ENCODE data around the gene PPM1H.

PPM1H gene

DNA sequence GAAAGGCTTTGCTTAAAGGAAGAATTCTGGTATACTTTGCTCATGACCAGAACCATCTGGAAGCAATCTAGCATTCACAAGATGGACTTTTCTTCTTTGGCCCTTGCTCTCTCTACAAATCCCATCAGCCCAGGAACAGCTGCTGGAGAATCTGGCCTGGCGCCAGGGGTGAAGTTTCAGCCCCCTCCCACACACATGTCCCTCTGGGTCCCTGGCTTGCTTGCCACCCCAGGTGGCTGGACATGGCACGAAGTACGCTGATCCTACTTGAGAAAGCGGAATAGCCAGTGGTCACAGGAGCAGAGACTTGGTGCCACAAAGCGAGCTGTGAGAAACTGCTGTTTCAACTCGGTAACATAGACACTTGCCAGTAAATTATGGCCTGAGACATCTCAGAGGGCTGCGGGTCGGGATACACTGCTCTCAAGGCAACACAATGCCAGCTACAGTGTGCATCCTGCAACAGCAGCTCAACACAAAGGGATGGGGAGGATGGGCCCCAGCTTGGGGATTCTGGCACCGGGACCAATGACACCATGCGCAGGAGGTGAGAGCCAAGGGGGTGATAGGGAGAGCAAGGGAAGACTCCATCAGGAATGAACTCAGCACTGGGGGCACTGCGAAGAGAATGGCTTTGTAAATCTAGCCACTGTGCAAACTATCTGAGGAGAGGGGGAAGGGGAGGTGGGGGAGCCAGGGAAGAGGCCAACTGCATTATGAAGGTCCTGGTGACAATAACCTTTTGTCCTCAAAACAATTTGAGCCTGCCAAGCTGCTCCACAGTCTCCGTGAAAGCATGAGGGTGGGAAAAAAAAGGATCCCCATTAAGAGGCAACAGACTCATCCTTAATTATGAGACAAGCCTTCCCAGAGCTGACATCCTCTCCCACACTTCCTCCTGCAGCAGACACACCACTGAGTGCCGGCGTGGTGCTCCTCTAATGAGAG lies 219.9 kb downstream of the PPM1H start:
- H4K20me1 ChIP-seq: no peaks in the 10 kb centered on the region
- no peaks in the 10 kb centered on the region for H3K9me3 ChIP-seq (replicated peaks in 1 of 11)
- TF ChIP-seq Cebpa-rat (IDR thresholded peaks at IDR 0.05): no peak
- no peak overlapping the region for H3K9ac ChIP-seq
- no peak overlapping the region for H3K4me2 ChIP-seq
- H3K4me1 ChIP-seq: peaks cover 0 to 15% (median 9%) of the 10 kb centered on the region in 10 experiments; a peak in 11 of 20 replicates
- no peak overlapping the region for H3K27ac ChIP-seq
- no peak overlapping the region for H3K4me3 ChIP-seq
- H3K27me3 ChIP-seq: no peaks in the 10 kb centered on the region
- 0 out of 22 replicates have a peak, but pooled peaks cover 0 to 4% (median 0%) of the 10 kb centered on the region in 11 experiments for H3K36me3 ChIP-seq

DNA sequence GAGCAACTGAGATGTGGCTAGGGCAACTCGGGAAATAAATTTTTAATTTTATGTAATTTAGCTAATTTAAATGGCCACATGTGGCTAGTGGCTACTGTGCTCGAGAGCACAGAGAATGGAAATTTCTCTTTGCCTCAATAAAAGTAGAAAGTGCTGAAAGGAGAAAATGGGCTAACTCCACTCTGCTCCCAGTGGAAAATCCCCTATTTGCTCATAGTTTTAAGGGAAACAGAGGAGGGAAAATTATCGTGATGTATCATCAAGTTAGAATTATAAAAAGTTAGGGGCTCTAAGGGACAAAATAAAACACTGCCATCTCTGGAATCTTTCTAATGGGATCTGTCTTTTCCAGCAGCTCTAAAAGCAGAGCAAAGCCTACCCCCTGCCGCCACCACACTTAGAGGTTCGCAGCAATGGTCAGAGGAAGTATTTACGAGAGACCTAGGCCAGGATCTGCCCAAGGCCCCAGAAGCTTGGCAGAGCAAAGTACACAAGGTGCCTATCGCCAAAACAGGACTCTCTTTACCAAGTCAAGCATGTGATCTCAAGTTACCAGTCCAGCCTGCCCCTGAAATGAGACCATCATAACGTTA lies 220.7 kb downstream of the PPM1H start:
- no peak overlapping the region for H3K27ac ChIP-seq
- no peaks in the 10 kb centered on the region for H4K20me1 ChIP-seq
- H3K4me2 ChIP-seq: no peak overlapping the region
- peaks cover 0 to 15% (median 9%) of the 10 kb centered on the region in 10 experiments; a peak in 11 of 20 replicates for H3K4me1 ChIP-seq
- no peaks in the 10 kb centered on the region for H3K9me3 ChIP-seq (replicated peaks in 1 of 11)
- no peaks in the 10 kb centered on the region for H3K27me3 ChIP-seq
- no peak for TF ChIP-seq Cebpa-rat (IDR thresholded peaks at IDR 0.05)
- H3K4me3 ChIP-seq: no peak overlapping the region
- H3K36me3 ChIP-seq: no peaks in the 10 kb centered on the region
- H3K9ac ChIP-seq: no peak overlapping the region

DNA sequence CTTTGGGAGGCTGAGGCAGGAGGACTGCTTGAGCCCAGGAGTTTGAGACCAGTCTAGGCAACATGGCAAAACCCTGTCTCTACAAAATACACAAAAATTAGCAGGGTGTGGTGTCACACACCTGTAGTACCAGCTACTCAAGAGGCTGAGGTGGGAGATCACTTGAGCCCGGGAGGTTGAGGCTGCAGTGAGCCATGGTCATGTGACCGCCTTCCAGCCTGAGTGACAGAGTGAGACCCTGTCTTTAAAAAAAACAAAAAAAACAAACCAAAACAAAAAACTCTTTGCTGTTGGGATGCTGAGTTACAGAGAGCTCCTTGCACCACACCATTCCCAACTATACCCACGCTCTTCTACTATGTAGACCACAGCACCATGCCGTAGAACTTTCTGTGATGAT lies 221.2 kb downstream of the PPM1H start:
- no peak for TF ChIP-seq Cebpa-rat (IDR thresholded peaks at IDR 0.05)
- no peak overlapping the region for H3K27ac ChIP-seq

DNA sequence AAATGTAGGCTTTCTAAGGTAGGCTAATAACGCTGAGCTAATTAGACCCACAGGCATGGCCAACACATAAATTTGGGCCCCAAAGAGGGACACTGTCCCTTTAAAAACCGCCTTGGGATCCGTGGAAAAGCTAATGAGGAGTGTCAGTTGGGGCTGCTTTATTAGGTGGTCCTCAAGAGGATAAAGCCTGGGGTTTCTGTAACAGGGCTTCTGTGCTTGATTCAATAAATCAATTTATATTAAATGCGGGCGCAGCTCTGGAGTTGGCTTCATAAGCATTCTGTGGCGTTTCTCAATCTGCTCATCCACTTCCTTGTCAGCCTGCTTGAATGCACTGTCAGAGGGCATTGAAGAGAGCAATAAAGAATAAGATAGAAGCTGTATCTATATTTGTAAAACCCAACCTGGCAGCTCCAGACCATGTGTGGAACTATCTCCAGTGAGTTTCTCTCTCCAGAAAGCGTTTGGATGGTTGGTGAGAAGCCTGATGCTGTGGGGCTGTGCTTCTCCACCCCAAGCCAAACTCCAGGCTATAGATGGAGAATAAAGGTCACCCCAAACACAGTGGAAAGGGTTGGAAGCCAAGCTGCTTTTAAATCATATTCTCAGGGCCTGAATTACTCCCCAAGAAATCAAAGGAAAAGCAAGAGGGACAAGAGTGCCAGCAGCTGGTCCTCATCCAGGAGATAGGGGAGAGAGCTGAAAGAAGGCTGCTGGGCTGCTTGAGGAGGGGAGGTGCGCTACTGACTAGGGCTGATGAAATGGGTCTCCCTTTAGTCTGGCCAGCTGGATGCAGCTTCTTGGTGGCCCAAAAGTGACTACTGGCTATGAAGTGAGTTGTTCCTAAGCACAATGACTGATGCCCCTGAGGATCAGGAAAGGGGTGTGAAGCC lies 222.0 kb downstream of the PPM1H start:
- no peak for TF ChIP-seq Cebpa-rat (IDR thresholded peaks at IDR 0.05)
- Histone ChIP-seq H4K20me1 (no peaks in the 10 kb centered on the region), H3K27ac (no peak overlapping the region), H3K4me2 (no peak overlapping the region), H3K9ac (no peak overlapping the region), H3K4me1 (peaks cover 0 to 12% (median 9%) of the 10 kb centered on the region in 10 experiments; a peak in 11 of 20 replicates), H3K27me3 (no peaks in the 10 kb centered on the region), H3K9me3 (replicated peaks in 1 of 11) (no peaks in the 10 kb centered on the region), H3K4me3 (no peak overlapping the region), H3K36me3 (no peaks in the 10 kb centered on the region)

More for the DNA sequence above, 221.2 kb downstream of the PPM1H start:
- Histone ChIP-seq H3K4me1 (peaks cover 0 to 12% (median 9%) of the 10 kb centered on the region in 10 experiments; a peak in 11 of 20 replicates), H3K9me3 (replicated peaks in 1 of 11) (no peaks in the 10 kb centered on the region), H3K4me2 (no peak overlapping the region), H3K9ac (no peak overlapping the region), H4K20me1 (no peaks in the 10 kb centered on the region), H3K4me3 (no peak overlapping the region), H3K27me3 (no peaks in the 10 kb centered on the region), H3K36me3 (no peaks in the 10 kb centered on the region)

DNA sequence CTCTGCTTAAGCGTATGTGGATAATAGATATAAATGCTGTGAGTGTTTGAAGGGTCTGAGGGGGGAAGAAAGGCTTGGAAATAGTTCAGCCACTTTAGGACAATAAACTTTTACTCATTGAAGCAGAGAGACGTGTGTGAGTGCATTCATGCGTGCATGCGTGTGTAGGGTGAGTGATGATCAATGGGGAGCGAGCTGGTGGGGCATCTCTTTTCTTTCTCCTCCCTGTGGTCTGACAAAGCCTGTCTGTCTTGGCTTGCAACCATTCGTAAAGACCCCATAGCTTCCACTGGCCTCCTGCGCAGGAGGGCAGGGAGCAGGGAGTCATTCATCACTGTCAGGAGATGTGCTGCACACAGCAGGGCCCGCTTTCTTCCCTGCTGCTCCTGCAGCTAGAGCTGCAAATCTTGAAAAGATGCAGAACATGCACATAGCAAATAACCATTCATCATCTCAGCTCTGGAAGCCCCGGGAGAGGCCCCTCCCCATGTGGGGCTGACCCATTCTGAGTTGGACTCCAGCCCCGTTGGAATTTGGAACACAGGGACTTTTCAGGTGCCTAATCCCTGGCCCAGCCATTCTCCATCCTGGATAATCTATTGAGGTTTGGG lies 223.2 kb downstream of the PPM1H start:
- Histone ChIP-seq H3K9ac (no peak overlapping the region), H3K4me2 (peak overlapping the region in 8 of 11 experiments; percentile 8 to 55 (median 35); a peak in 13 of 22 replicates), H3K27ac (no peak overlapping the region), H3K4me3 (no peak overlapping the region), H3K4me1 (peaks cover 0 to 12% (median 9%) of the 10 kb centered on the region in 10 experiments; a peak in 11 of 20 replicates), H4K20me1 (no peaks in the 10 kb centered on the region), H3K9me3 (replicated peaks in 1 of 11) (no peaks in the 10 kb centered on the region), H3K27me3 (no peaks in the 10 kb centered on the region), H3K36me3 (no peaks in the 10 kb centered on the region)
- TF ChIP-seq Cebpa-rat (IDR thresholded peaks at IDR 0.05): no peak

DNA sequence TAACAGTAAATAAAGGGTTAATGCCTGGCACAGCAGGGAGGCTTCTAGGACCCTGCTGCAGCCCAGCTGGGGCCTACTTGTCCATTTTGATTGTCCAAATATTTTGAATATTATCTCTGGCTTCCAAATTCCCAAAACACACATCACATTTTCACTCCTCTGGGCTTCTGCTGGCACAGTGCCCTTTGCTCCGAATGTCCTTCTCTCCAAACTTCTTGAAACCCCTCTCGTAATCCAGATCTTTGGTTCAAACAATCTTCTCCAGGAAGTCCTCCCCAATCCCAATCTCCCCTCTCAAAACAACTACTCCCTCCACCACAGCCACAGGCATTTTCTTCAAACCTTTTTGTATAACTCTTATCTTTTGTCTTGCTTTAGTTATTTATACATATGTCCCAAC lies 225.6 kb downstream of the PPM1H start:
- no peak for TF ChIP-seq Cebpa-rat (IDR thresholded peaks at IDR 0.05)
- Histone ChIP-seq H3K4me1 (peaks cover 5 to 12% (median 9%) of the 10 kb centered on the region in 10 experiments; a peak in 16 of 20 replicates), H4K20me1 (no peaks in the 10 kb centered on the region)

DNA sequence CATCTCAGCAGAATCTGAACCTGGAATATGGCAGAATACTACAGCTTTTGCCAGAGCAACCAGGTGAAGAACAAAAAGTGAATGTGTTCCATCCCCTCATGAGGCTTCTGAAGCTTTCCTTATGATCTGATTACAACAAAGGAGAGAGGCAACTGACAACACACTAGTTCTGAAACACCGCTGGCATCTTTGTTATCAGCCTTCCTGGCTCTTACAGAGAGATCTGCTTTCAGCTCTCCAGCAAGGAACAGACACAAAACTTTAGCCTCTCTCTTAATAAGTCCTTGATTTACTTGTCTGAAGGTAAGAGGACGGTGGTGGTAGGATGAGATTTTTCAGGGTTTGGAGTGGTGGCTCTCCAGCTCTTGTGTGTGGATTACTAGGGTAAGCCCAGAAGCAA lies 227.0 kb downstream of the PPM1H start:
- Histone ChIP-seq H3K27me3 (no peaks in the 10 kb centered on the region), H3K27ac (no peak overlapping the region), H3K9me3 (replicated peaks in 1 of 11) (no peaks in the 10 kb centered on the region), H3K4me3 (no peak overlapping the region), H3K4me2 (no peak overlapping the region), H3K36me3 (no peaks in the 10 kb centered on the region), H4K20me1 (no peaks in the 10 kb centered on the region), H3K4me1 (peaks cover 17 to 26% (median 22%) of the 10 kb centered on the region in 10 experiments), H3K9ac (no peak overlapping the region)
- no peak for TF ChIP-seq Cebpa-rat (IDR thresholded peaks at IDR 0.05)

More for the DNA sequence above, 225.6 kb downstream of the PPM1H start:
- H3K9ac ChIP-seq: no peak overlapping the region
- no peak overlapping the region for H3K27ac ChIP-seq
- no peak overlapping the region for H3K4me3 ChIP-seq
- H3K27me3 ChIP-seq: no peaks in the 10 kb centered on the region
- H3K4me2 ChIP-seq: no peak overlapping the region
- H3K9me3 ChIP-seq (replicated peaks in 1 of 11): no peaks in the 10 kb centered on the region
- H3K36me3 ChIP-seq: no peaks in the 10 kb centered on the region

DNA sequence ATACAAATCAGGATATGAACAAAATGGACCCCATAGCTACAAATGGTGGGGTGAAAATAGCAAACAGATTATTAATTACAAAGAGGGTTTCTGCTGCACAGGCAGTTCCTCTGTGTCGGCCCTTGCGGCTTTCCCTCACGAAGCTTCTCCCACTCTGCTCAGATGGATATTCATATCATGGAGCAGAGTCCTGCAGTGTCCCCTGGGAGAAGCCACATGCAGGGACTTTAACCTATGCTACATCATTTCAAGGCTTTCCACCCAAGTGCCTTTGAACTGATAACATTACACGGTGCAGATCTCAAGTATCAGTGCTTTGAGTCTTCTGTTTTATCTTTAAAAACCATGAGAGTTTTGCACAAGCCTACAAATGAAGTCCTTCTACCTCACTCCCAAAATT lies 229.1 kb downstream of the PPM1H start:
- no peak overlapping the region for H3K9ac ChIP-seq
- no peak overlapping the region for H3K4me3 ChIP-seq
- H3K27ac ChIP-seq: no peak overlapping the region
- no peaks in the 10 kb centered on the region for H3K9me3 ChIP-seq (replicated peaks in 1 of 11)
- H3K27me3 ChIP-seq: no peaks in the 10 kb centered on the region
- no peak for TF ChIP-seq Cebpa-rat (IDR thresholded peaks at IDR 0.05)
- no peak overlapping the region for H3K4me2 ChIP-seq
- peaks cover 15 to 39% (median 24%) of the 10 kb centered on the region in 10 experiments for H3K4me1 ChIP-seq
- H4K20me1 ChIP-seq: no peaks in the 10 kb centered on the region
- H3K36me3 ChIP-seq: no peaks in the 10 kb centered on the region

Measured in BLaER1 treated with 17β-estradiol and CSF1 and Interleukin-3, amounts not matched to agents 10 nM and 100 nM (cell line).